ENCODE results near the gene INCA1.

DNA sequence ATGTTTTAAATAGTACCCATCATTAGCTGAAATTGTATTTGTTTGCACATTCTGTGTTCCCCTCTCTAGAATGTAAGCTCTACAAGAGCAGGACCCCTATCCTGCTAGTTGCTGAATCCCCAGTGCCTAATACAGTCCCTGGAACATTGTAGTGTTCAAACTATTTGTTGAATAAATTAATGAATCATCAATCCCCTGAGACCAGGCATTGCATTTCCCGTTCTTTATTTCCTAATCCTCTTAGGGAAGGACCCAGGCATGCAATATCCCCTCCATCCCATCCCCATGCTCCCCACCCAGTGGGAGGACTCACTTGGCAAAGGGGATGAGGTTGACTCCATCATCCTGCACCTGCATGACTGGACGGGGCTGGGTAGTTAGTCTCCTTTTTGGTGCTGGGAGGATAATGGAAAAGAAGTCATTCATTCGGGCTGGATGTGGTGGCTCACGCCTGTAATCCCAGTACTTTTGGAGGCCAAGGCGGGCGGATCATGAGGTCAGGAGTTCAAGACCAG is 3.2 kb downstream of the INCA1 start:
- TF ChIP-seq, protein P1, sequence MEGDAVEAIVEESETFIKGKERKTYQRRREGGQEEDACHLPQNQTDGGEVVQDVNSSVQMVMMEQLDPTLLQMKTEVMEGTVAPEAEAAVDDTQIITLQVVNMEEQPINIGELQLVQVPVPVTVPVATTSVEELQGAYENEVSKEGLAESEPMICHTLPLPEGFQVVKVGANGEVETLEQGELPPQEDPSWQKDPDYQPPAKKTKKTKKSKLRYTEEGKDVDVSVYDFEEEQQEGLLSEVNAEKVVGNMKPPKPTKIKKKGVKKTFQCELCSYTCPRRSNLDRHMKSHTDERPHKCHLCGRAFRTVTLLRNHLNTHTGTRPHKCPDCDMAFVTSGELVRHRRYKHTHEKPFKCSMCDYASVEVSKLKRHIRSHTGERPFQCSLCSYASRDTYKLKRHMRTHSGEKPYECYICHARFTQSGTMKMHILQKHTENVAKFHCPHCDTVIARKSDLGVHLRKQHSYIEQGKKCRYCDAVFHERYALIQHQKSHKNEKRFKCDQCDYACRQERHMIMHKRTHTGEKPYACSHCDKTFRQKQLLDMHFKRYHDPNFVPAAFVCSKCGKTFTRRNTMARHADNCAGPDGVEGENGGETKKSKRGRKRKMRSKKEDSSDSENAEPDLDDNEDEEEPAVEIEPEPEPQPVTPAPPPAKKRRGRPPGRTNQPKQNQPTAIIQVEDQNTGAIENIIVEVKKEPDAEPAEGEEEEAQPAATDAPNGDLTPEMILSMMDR (conservative IDR thresholded peaks at IDR 0.05; ENCODE audit: low read length) = no peak
- no peak for TF ChIP-seq EZH2phosphoT487 (IDR thresholded peaks at IDR 0.05; ENCODE audit: borderline replicate concordance, low read depth, low read length)

Data from OCI-LY7 (cell line).